LHCN-M2 (cell line): Measurements from ENCODE around the gene ANKRD44. TPM values are rescaled to one million over a fixed set of nuclear protein-coding genes. Genes with fewer than 3 reads are reported as not detected.
"Not testable (repeated sequence)": the region's sequence is repeated elsewhere in the genome, so short reads cannot be mapped to it uniquely, and the experiment has no call there.

ENCODE experiments used
- DNase-seq: peaks from one replicate; pipeline ENCODE4 v3.0.0-alpha.2; 2012; ENCODE audit warnings: low read depth
- polyA plus RNA-seq: library from polyadenylated mRNA; unstranded; fragments of >200 nt; gene quantifications from one replicate; pipeline ENCODE4 v1.2.1, GENCODE V29; 2012; ENCODE audit warnings: missing spikeins
- total RNA-seq: library from RNA; depleted of rRNA; stranded (reverse); fragments of >200 nt; gene quantifications from 2 replicates; pipeline ENCODE4 v1.2.3, GENCODE V29; 2014; rRNA removed

Gene ANKRD44
- 3.0 and 4.0 TPM in 2 replicates for total RNA-seq
- 4.4 TPM for polyA plus RNA-seq

DNA sequence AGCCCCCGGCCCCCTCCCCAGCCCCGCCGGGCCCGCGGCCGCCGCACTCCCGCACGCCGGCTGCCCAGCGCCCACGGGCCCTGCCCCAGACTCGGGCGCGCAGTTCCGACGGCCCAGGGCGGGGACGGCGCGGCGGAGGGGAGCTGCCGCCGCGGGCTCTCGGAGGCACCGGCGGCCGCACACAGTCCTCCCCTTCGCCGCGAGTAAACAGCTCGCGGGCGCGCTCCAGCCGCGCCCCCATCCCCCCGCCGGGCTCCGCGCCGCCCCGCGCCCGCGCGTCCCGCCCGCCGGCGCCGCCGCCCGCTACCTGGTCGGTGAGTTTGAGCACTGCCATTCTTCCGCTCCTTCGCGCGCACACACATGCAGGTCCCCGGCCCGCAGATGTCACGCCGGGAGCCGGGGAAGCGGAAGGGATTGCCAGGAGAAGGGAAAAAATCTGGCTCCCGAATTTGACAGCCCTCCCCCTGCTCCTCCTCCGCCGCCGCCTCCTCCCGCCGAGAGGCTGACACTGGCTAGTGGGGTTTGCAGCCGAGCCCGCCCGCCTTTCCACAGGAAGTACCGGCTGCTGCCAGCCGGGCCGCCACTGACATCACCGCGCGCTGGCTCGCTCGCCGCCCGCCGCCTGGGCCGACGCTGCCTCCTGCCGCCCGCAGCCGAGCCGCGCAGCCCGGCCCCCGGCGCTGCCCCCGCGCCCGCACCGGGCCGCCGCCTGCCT, at the start of gene ANKRD44:
TSS of gene ANKRD44 (minus strand) at position 510 of the 715 bp plus-strand sequence. CDS start at position 334, 176 bp downstream.
- peak; percentile 76 for DNase-seq

- no peak for DNase-seq
These were observed 49.3 kb upstream of the ANKRD44 start for GRCh38 chr2:197359859-197360258.

GRCh38 chr2:197358931-197359330, 48.4 kb upstream of the ANKRD44 start:
- peak; percentile 22 for DNase-seq

DNA sequence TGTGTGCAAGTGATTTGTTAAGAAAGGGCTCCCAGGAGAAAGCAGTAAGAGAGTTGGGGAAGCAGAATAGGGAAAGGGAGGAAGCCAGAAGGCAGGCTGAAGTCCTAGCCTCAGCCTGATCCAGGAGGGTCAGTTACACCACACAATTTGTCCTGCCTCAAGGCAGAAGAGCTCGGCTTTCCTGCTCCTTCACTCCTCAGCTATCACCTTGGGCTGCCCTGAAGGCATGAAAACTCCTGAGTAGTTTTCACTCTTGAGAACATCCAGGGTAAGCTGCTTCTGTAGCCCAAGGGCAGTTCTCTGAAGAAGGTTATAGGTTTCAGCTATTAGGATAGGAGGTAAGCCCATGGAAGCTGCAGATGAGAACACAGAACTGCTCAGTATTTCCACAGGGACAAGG, 47.4 kb upstream of the ANKRD44 start:
- no peak for DNase-seq

DNA sequence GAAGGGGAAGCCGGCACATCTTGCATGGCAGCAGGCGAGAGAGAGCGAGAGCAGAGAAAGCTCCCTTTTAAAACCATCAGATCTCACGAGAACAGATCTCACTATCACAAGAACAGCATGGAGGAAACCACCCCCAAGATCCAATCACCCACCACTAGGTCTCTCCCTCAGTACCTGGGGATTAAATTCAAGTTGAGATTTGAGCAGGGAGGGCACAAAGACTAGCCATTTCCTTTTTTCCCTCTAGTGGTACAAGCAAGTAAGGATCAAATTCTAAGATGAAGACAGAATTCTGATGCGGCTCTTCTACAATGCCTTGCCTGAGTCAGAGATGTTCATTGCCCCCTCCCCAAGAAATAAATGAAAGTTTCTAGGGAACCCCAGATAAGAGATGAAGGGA, 45.6 kb upstream of the ANKRD44 start:
- DNase-seq, result no peak

DNA sequence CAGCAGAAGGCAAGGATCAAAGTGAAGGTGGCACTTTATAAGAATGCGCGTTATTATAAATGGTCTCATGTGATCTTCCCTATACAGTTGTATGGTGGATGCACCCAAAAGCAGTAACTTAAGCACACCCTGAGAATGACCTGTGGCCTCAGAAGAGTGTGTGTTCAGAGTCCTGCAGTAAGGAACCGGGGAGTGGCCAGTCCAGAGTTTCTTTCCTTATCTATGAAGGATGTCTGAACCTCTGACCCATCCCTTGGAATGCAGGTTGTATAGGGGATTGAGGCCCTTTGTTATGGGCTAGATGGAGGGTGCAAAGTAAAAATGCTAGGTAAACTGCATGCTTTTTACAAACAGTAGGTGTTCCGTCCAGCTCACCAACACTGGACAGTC, 43.6 kb upstream of the ANKRD44 start:
- no peak for DNase-seq

- DNase-seq, result no peak
These were observed 43.0 kb upstream of the ANKRD44 start for GRCh38 chr2:197353393-197354168.

GRCh38 chr2:197349699-197350098, 39.1 kb upstream of the ANKRD44 start:
- DNase-seq, result no peak

DNA sequence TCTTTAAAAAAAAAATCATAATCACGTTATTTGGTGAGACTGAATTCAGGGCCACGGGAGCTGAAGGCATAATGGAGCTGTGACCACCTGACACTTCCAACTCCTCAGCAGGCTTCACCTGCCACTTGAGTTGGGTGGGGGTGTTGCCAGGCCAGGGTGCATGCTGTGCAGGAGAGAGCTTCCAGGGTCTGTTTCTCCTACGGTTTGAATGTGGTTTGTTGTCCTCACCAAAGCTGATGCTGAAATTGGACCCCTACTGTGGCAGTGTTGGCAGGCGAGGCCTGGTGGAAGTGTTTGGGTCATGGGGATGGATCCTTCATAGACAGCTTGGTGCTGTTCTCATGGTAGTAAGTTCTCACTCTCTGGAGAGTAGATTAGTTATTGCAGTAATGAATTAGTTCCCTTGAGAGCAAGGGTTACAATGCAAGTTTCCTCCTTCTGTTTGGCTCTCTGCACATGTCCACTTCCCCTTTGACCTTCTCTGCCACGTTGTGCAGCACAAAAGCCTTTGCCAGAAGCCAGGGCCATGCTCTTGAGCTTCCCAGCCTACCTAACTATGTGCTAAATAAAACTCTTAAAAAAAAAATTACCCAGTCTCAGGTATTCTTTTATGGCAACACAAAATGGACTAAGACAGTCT, 38.3 kb upstream of the ANKRD44 start:
- DNase-seq, result no peak

DNA sequence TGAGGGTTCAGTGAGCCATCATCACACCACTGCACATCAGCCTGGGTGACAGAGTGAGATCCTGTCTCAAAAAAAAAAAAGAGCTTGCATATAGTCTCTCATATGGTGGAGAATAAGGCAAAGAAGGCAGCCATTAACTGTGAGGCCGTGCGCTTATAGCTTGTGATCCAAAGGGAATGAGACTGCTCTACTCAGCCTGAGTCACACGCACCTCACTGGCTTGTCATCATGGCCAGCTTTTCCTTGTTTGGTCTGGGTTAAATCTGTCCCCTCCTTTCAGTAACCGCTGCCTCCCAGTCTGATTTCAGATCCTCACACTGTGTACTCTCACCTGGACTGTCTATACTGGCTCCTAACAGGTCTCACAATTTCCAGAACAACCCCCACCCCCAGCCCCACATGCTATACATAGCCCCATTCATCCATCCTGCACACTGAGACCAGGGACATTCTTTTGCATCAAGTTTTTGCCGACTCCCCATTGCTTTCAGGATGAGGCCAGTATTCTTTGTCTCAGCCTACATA, 35.3 kb upstream of the ANKRD44 start:
- DNase-seq, result no peak

- not testable (repeated sequence) for DNase-seq
These were observed 33.4 kb upstream of the ANKRD44 start for GRCh38 chr2:197343968-197344367.

- no peak for DNase-seq
These were observed 30.0 kb upstream of the ANKRD44 start for GRCh38 chr2:197340591-197340990.

- DNase-seq, result no peak
These were observed 29.1 kb upstream of the ANKRD44 start for GRCh38 chr2:197339496-197340220.

GRCh38 chr2:197339016-197339415, 28.4 kb upstream of the ANKRD44 start:
- DNase-seq, result no peak

- no peak for DNase-seq
These were observed 22.1 kb upstream of the ANKRD44 start for GRCh38 chr2:197332641-197333040.

DNA sequence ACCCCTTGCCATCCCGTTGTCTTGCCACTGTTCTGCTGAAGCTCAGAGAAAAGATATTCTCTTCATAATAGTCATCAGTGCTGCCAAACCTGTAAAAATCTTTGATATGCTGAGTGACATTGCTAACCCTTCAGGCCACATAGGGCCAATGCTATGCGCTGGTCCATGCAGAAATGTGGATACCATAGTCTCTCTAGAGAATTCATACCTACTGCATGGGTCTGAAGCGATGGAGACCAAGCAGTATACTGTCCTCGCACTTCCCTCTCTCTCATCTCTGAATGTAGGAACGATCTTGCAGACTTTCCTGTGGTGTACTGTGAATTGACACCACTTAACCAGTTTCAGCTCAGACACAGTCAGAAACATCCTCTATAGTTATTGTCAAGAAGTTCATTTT, 17.9 kb upstream of the ANKRD44 start:
- DNase-seq, result no peak

DNA sequence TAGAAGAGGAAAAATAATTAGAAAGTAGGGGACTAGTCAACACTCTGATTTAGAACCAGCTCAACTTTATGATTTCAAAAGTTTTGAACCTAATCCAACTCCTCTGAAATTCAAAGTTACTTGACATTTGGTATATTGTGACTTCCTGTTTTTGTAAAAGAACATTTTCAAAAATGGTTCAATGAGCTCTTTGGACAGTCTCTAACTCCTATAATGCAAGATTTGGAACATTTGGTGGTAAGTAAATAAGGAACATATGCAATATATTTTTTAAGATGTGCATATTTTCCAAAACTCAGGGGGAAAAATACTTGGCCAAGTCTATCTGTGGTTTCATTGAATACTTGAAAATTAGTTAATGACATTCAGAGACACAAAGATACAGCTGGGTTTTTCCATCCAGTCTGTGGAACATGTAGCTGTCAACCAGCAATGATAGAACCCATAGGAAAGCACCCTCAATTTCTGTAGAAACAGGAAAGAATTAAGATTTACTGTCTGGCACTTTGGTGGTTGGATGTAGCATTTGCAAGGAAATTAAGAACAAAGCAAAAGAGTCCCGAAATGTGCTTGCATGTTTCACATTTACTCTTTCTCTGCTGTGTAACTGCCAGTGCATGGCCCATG, 17.0 kb upstream of the ANKRD44 start:
- no peak for DNase-seq

- no peak for DNase-seq
These were observed 16.5 kb upstream of the ANKRD44 start for GRCh38 chr2:197327073-197327471.

DNA sequence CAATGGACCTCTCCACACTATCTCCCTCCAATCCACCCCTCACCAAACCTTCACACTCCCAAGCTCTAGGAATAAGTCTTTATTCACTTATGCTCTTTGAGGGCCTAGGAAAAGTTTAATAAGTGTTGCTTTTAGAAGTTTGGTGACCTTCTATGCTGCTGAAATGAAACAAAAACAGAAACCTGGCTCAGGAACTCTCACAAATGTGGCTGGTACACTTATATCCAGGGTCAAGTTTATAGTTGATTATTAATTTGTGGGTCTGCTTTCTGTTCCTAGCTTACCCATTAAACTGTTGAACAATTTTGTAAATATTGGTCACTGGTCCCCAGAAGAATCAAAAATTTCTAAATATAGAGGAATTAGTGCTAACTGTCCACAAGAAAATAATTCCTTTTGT, 14.2 kb upstream of the ANKRD44 start:
- no peak for DNase-seq

DNA sequence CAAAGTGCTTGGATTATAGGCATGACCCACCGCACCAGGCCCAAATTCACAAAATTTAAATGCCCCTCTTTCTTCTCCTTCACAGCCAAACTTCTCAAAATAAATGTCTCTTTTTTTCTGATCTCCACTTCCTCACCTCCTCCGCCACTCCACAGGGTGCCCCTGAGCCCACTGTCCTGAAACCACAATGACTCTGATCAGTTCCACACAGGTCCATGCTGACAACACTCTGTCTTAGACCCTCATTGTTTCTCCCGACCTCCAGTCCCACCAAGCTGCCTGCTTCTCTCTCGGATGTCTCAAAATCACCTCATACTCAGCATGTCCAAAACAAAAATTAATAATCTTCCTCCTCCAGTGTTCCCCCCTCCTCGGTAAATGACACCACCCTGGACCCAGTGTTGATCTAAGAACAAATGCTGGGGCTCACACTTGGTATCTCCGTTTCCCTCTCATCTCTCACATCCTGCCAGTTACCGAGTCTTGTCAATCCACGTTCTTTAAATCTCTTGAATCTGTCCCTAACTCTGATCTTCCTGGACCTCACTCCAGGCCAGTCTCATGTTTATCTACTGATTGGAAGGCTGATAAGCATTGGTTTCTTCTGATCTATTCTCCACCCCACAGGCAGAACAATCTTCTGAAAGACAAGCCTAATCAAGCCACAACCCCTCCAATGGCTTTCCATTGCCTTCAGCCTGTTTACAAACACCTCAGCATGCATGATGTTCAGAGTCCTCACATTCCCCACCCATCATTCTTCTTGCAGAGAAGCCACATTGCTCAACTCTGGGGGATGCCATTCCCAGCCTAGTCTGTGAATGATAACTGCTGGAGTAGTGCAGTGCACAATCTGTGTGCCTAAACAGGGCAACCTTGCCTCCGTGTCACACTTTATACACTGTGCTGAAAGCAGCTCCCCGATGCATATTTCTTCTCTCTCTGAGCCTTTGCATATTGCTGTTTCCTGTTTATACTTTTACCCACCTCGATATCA, 12.4 kb upstream of the ANKRD44 start:
- DNase-seq, result no peak
